Measurements from ENCODE around the gene SHQ1. TPM values are rescaled to one million over a fixed set of nuclear protein-coding genes. Genes with fewer than 3 reads are reported as not detected.

The SHQ1 gene
- total RNA-seq, 2 experiments from 2014 or later, result 9.4 to 13.1 TPM

- H3K4me3 Mint-ChIP-seq, result no peak overlapping the region
- H3K27me3 Mint-ChIP-seq, result no peaks in the 10 kb centered on the region
- no peak overlapping the region for H3K4me3 ChIP-seq (ENCODE audit: low read length)
- intact Hi-C loops (cut with DNase I, micrococcal nuclease), result loop anchor here in 1 of 2 experiments (5.0 kb wide), 1 partner anchor 38 kb away; no protein-coding TSS in a partner anchor
- H3K4me1 ChIP-seq (ENCODE audit: insufficient read depth, low read length), result no peaks in the 10 kb centered on the region
- H3K27me3 ChIP-seq (ENCODE audit: control insufficient read depth in 1 of 2, insufficient read depth in 2 of 2, low read length in 2 of 2), result no peaks in the 10 kb centered on the region
- no peaks in the 10 kb centered on the region for H3K9me3 Mint-ChIP-seq
- no peaks in the 10 kb centered on the region for H3K36me3 Mint-ChIP-seq (ENCODE audit: low read depth)
- no peaks in the 10 kb centered on the region for H3K36me3 ChIP-seq (ENCODE audit: insufficient read depth, low read length)
- no peak for TF ChIP-seq CTCF (IDR thresholded peaks at IDR 0.05)
- no peak overlapping the region for H3K27ac ChIP-seq (ENCODE audit: low read depth in 1 of 2, low read length in 2 of 2)
- no peak overlapping the region for H3K27ac Mint-ChIP-seq
- H3K9me3 ChIP-seq (ENCODE audit: control insufficient read depth in 1 of 2, insufficient read depth in 1 of 2, low read length in 2 of 2), result no peaks in the 10 kb centered on the region
- ChIA-PET POLR2A (no interaction called here), CTCF (no interaction called here)
- DNase-seq (no peak), ATAC-seq (ENCODE audit: poor library complexity) (no peak)
- no peaks in the 10 kb centered on the region for H3K4me1 Mint-ChIP-seq (ENCODE audit: low read depth)
These were observed 123.0 kb downstream of the SHQ1 start for GRCh38 chr3:72725229-72725628.

GRCh38 chr3:72724070-72724469, 124.2 kb downstream of the SHQ1 start:
- no peaks in the 10 kb centered on the region for H3K4me1 ChIP-seq (ENCODE audit: insufficient read depth, low read length)
- no peak for ATAC-seq (ENCODE audit: poor library complexity)
- H3K4me3 Mint-ChIP-seq, result no peak overlapping the region
- H3K27ac Mint-ChIP-seq, result no peak overlapping the region
- intact Hi-C loops (cut with DNase I, micrococcal nuclease), result no loop called here
- no peaks in the 10 kb centered on the region for H3K9me3 ChIP-seq (ENCODE audit: control insufficient read depth in 1 of 2, insufficient read depth in 1 of 2, low read length in 2 of 2)
- CTCF ChIA-PET, result no interaction called here
- no peaks in the 10 kb centered on the region for H3K36me3 Mint-ChIP-seq (ENCODE audit: low read depth)
- no peak overlapping the region for H3K4me3 ChIP-seq (ENCODE audit: low read length)
- H3K27me3 ChIP-seq (ENCODE audit: control insufficient read depth in 1 of 2, insufficient read depth in 2 of 2, low read length in 2 of 2), result no peaks in the 10 kb centered on the region
- no peaks in the 10 kb centered on the region for H3K36me3 ChIP-seq (ENCODE audit: insufficient read depth, low read length)
- no peaks in the 10 kb centered on the region for H3K9me3 Mint-ChIP-seq
- no peak for DNase-seq
- POLR2A ChIA-PET, result interaction anchor here (1.0 kb wide), 1 partner anchor 14 kb away, joined by 3 read pairs; no protein-coding TSS in a partner anchor
- no peak for TF ChIP-seq CTCF (IDR thresholded peaks at IDR 0.05)
- no peak overlapping the region for H3K27ac ChIP-seq (ENCODE audit: low read depth in 1 of 2, low read length in 2 of 2)
- H3K4me1 Mint-ChIP-seq (ENCODE audit: low read depth), result no peaks in the 10 kb centered on the region
- H3K27me3 Mint-ChIP-seq, result no peaks in the 10 kb centered on the region

GRCh38 chr3:72722930-72723726, 125.1 kb downstream of the SHQ1 start:
- Mint-ChIP-seq H3K9me3 (no peaks in the 10 kb centered on the region), H3K4me3 (no peak overlapping the region), H3K36me3 (ENCODE audit: low read depth) (no peaks in the 10 kb centered on the region), H3K4me1 (ENCODE audit: low read depth) (no peaks in the 10 kb centered on the region), H3K27me3 (no peaks in the 10 kb centered on the region), H3K27ac (no peak overlapping the region)
- POLR2A ChIA-PET, result interaction anchor here (1.0 kb wide), 1 partner anchor 15 kb away, joined by 3 read pairs; no protein-coding TSS in a partner anchor
- TF ChIP-seq CTCF (IDR thresholded peaks at IDR 0.05), result no peak
- no peaks in the 10 kb centered on the region for H3K4me1 ChIP-seq (ENCODE audit: insufficient read depth, low read length)
- no peaks in the 10 kb centered on the region for H3K36me3 ChIP-seq (ENCODE audit: insufficient read depth, low read length)
- H3K27ac ChIP-seq (ENCODE audit: low read depth in 1 of 2, low read length in 2 of 2), result no peak overlapping the region
- H3K9me3 ChIP-seq (ENCODE audit: control insufficient read depth in 1 of 2, insufficient read depth in 1 of 2, low read length in 2 of 2), result no peaks in the 10 kb centered on the region
- no peak for ATAC-seq (ENCODE audit: poor library complexity)
- no peak for DNase-seq
- CTCF ChIA-PET, result no interaction called here
- H3K4me3 ChIP-seq (ENCODE audit: low read length), result no peak overlapping the region
- no peaks in the 10 kb centered on the region for H3K27me3 ChIP-seq (ENCODE audit: control insufficient read depth in 1 of 2, insufficient read depth in 2 of 2, low read length in 2 of 2)
- intact Hi-C loops (cut with DNase I, micrococcal nuclease), result no loop called here
